Measurements from ENCODE around the gene STOML3. TPM values are rescaled to one million over a fixed set of nuclear protein-coding genes. Genes with fewer than 3 reads are reported as not detected.

The STOML3 gene
- total RNA-seq, 4 donors from 2014 or later, result not detected

DNA sequence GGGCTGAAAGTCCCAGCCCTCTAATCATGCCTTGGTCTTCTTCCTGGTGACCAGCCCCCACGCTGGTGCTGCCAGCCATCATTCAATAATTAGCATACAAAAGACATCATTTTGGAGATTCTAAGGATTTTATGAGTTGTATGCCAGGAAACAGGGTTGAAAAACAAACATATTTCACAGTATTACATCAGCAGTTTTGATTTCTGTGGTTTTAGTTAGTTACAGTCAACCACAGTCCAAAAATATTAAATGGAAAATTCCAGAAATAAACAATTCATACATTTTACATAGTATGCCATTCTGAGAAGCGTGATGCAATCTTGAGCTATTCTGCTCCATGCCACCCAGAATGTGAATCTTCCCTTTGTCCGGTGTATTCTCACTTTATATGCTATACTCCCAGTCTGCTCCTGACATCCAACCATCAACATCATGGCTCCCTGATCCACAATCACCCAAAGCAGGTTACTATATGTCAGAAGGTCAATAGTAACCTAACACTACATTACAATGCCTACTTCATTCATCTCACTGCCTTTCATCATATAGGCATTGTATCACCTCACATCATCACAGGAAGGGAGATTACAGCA is 49.2 kb downstream of the STOML3 start:
- no peak overlapping the region for H3K4me3 ChIP-seq (ENCODE audit: low read depth, poor library complexity, severe bottlenecking)
- no peak for DNase-seq (ENCODE audit: low spot score in 2 of 2)
- TF ChIP-seq POLR2A (IDR thresholded peaks at IDR 0.05), result no peak
- TF ChIP-seq, protein P1, sequence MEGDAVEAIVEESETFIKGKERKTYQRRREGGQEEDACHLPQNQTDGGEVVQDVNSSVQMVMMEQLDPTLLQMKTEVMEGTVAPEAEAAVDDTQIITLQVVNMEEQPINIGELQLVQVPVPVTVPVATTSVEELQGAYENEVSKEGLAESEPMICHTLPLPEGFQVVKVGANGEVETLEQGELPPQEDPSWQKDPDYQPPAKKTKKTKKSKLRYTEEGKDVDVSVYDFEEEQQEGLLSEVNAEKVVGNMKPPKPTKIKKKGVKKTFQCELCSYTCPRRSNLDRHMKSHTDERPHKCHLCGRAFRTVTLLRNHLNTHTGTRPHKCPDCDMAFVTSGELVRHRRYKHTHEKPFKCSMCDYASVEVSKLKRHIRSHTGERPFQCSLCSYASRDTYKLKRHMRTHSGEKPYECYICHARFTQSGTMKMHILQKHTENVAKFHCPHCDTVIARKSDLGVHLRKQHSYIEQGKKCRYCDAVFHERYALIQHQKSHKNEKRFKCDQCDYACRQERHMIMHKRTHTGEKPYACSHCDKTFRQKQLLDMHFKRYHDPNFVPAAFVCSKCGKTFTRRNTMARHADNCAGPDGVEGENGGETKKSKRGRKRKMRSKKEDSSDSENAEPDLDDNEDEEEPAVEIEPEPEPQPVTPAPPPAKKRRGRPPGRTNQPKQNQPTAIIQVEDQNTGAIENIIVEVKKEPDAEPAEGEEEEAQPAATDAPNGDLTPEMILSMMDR (IDR thresholded peaks at IDR 0.05), result no peak
- intact Hi-C loops (cut with DNase I; ENCODE audit: low total_unique reads), result no loop called here
- 76 to 80% methylated on average over 3 of the region's 3 CpGs for WGBS, 2 donors

DNA sequence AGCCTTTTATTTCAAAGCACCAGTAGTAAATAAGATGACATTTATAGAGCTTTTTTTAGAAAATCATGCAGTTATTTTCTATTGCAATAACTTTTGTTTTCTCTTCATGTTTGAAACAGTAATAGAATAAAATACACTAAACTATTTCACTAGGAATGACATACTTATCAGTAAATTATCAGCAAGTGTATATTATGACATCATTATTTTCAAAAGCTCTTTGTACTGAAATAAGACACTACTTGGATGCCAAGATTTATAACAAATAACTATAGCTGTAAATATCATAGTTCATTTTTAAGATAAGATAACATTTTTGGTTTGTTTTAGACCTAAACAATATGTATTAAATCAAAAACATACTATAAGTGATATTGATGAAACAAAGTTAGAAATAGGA is 56.8 kb downstream of the STOML3 start:
- TF ChIP-seq POLR2A (IDR thresholded peaks at IDR 0.05), result no peak
- TF ChIP-seq, protein P1 (IDR thresholded peaks at IDR 0.05), result no peak
- intact Hi-C loops (cut with DNase I; ENCODE audit: low total_unique reads), result no loop called here
- no peak overlapping the region for H3K4me3 ChIP-seq (ENCODE audit: low read depth, poor library complexity, severe bottlenecking)
- no peak for DNase-seq (ENCODE audit: low spot score in 2 of 2)

DNA sequence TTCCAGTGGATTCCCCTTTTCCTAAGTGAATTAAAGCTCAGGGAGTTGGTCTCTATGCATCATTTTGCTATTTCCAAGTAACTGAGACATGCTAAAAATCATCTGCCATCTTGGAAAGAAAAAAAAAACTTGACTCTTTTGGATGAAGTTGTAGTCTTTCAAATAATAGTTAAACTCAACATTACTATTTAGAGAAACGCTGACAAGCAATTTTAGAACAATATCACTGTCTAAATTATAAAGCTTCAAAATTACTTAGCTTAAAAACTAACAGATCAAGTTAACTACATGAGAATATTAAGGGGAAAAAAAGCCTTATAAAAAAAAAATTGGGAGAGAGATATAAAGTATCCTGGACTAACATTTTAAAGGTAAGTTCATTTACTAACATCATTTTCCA is 68.5 kb downstream of the STOML3 start:
- intact Hi-C loops (cut with DNase I; ENCODE audit: low total_unique reads), result no loop called here
- TF ChIP-seq, protein P1 (IDR thresholded peaks at IDR 0.05), result no peak
- no peak for TF ChIP-seq POLR2A (IDR thresholded peaks at IDR 0.05)
- 75 to 95% methylated on average over 1 of the region's 1 CpG for WGBS, 2 donors

DNA sequence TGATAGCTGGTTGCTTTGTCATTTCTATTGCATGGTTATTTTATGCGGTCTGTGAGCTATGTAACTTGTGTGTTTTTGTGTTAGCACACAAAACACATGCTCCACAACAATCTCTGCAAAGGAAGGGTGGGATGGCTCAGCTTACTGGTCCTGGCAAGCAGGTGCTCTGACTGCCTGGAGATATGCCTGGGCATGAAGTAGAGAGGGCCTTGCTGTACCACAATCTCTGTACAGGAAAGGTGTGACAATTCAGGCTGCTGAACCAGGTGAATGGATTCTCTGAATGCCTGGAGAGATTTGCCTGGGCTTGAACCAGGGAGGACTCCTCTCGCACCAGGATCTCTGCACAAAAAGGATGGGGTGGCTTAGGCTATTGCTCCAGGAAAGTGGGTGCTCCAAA is 69.5 kb downstream of the STOML3 start:
- TF ChIP-seq POLR2A (IDR thresholded peaks at IDR 0.05), result no peak
- TF ChIP-seq, protein P1 (IDR thresholded peaks at IDR 0.05), result no peak
- WGBS, 2 donors, result 58% methylated on average over 2 of the region's 2 CpGs
- DNase-seq (ENCODE audit: low spot score in 2 of 2), result no peak
- H3K4me3 ChIP-seq (ENCODE audit: low read depth, poor library complexity, severe bottlenecking), result no peak overlapping the region
- intact Hi-C loops (cut with DNase I; ENCODE audit: low total_unique reads), result no loop called here

More for the DNA sequence above, 68.5 kb downstream of the STOML3 start:
- no peak overlapping the region for H3K4me3 ChIP-seq (ENCODE audit: low read depth, poor library complexity, severe bottlenecking)
- DNase-seq (ENCODE audit: low spot score in 2 of 2), result no peak

Other genes starting within 250 kb of the STOML3 start
- 10 to 100 TPM; 20.6 to 31.3 (median 21.4) TPM for gene PROSER1, start 47.3 kb upstream of the STOML3 start, total RNA-seq
- 10 to 100 TPM in 2 of 4 donors, 1 to 10 TPM in 2; 8.3 to 12.9 (median 9.7) TPM for gene NHLRC3, start 47.6 kb upstream of the STOML3 start, total RNA-seq

All from lower leg skin (tissue), 4 donors.